K562 (cell line): Measurements from ENCODE around the gene SV2C. TPM values are rescaled to one million over a fixed set of nuclear protein-coding genes. Genes with fewer than 3 reads are reported as not detected.

Experiments used
- ATF7 ChIP-seq: fragments of 450-650 bp; IDR thresholded peaks from 2 replicates; pipeline ENCODE4 v1.7.1; 2014; ENCODE audit warnings: mild to moderate bottlenecking, moderate library complexity
- CC2D1A ChIP-seq: fragments of 450-650 bp; IDR thresholded peaks from 2 replicates; pipeline ENCODE4 v1.6.1; 2017; ENCODE audit warnings: mild to moderate bottlenecking
- CCNT2 ChIP-seq: IDR thresholded peaks from 2 replicates; pipeline ENCODE4 v1.6.1; 2011; ENCODE audit warnings: borderline replicate concordance, low read depth, mild to moderate bottlenecking, moderate library complexity, mixed read lengths, low read length; ENCODE audit not compliant: insufficient read length; ENCODE audit errors: extremely low read depth
- DNMT1 ChIP-seq: fragments of 450-650 bp; IDR thresholded peaks from 2 replicates; pipeline ENCODE4 v1.6.1; 2016; ENCODE audit warnings: antibody characterized with exemption, mild to moderate bottlenecking
- ERF ChIP-seq: fragments of 450-650 bp; formaldehyde crosslinking; IDR thresholded peaks from 2 replicates; pipeline ENCODE4 v1.4.0; 2020; ENCODE audit warnings: mild to moderate bottlenecking, mixed read lengths
- EZH2 ChIP-seq: IDR thresholded peaks from 2 replicates; pipeline ENCODE4 v1.6.1; 2012; ENCODE audit warnings: low read depth, mild to moderate bottlenecking, inconsistent platforms, low read length, borderline replicate concordance
- IFI16 ChIP-seq: fragments of 250-450 bp; sonication (Bioruptor Pico); IDR thresholded peaks from 2 replicates; pipeline ENCODE4 v2.1.2; 2022; ENCODE audit warnings: mild to moderate bottlenecking, inconsistent platforms
- KDM1A ChIP-seq, 2 experiments: fragments of 450-650 bp; IDR thresholded peaks; 2 replicates each; pipeline ENCODE4 v1.6.1; 2016; ENCODE audit warnings: mild to moderate bottlenecking in 2 of 2
- MAFF ChIP-seq: IDR thresholded peaks from 2 replicates; pipeline ENCODE4 v1.6.1; 2012; ENCODE audit warnings: low read length, improper control_type of control experiment
- MAFG ChIP-seq: fragments of 450-650 bp; conservative IDR thresholded peaks from 2 replicates; pipeline ENCODE4 v1.6.1; 2016; ENCODE audit warnings: missing genetic modification characterization, missing compliant biosample characterization
- MBD1 ChIP-seq: fragments of 250-450 bp; sonication (Bioruptor Pico); IDR thresholded peaks from 2 replicates; pipeline ENCODE4 v1.8.0; 2022; ENCODE audit warnings: inconsistent platforms
- SAFB ChIP-seq: fragments of 200-400 bp; formaldehyde crosslinking; IDR thresholded peaks from 2 replicates; pipeline ENCODE4 v1.6.1; 2017; ENCODE audit warnings: low read depth, low read length, borderline replicate concordance
- SRSF9 ChIP-seq: fragments of 200-400 bp; formaldehyde crosslinking; IDR thresholded peaks from 2 replicates; pipeline ENCODE4 v1.6.1; 2017; ENCODE audit warnings: low read depth, low read length, borderline replicate concordance
- ZBTB40 ChIP-seq, 2 experiments: fragments of 450-650 bp in 1 of 2; sonication (generic) in 1 of 2; formaldehyde crosslinking in 1 of 2; IDR thresholded peaks; 2 replicates each; pipeline versions ENCODE4 v1.7.1 to v1.9.0; 2016 to 2022; ENCODE audit warnings: inconsistent platforms in 1 of 2, mild to moderate bottlenecking in 1 of 2, missing genetic modification reagents in 1 of 2
- ZNF224 ChIP-seq: sonication (generic); formaldehyde crosslinking; IDR thresholded peaks from 2 replicates; pipeline ENCODE4 v1.8.0; 2022; ENCODE audit warnings: mild to moderate bottlenecking, missing genetic modification reagents
- ZNF239 ChIP-seq: fragments of 250-450 bp; sonication (Bioruptor Pico); IDR thresholded peaks from 2 replicates; pipeline ENCODE4 v1.4.0; 2020; ENCODE audit warnings: mild to moderate bottlenecking
- ZNF316 ChIP-seq: fragments of 450-650 bp; IDR thresholded peaks from 2 replicates; pipeline ENCODE4 v1.6.1; 2016
- ZNF583 ChIP-seq: fragments of 250-450 bp; sonication (Bioruptor Pico); IDR thresholded peaks from 2 replicates; pipeline ENCODE4 v1.4.0; 2020
- polyA plus RNA-seq, 8 experiments: library from polyadenylated mRNA; depleted of rRNA in 4 of 8; stranded (reverse) in 5 of 8; unstranded in 3 of 8; fragments of >200 nt; fragmentation: Nextera tagmentation in 2 of 8; fragmentation: Illumina TruSeq in 1 of 8; extraction: Ambion mirVana in 2 of 8; extraction: Trizol in 1 of 8; gene quantifications; 2 replicates each; pipeline versions ENCODE4 v1.2.1 to v1.2.3, GENCODE V29; 2011 to 2014; ENCODE audit warnings: inconsistent platforms in 1 of 8, missing spikeins in 1 of 8
- total RNA-seq, 7 experiments: library from RNA; depleted of rRNA in 6 of 7; stranded (reverse); fragments of >200 nt in 6 of 7; fragmentation: Illumina TruSeq in 2 of 7; extraction: Trizol in 2 of 7; gene quantifications; 2 replicates each; pipeline versions ENCODE4 v1.2.1 to v1.2.3, GENCODE V29; 2011 to 2021; ENCODE audit warnings: low replicate concordance in 1 of 7
- TF ChIP-seq, protein P1 (sequence below): fragments of 250-450 bp; sonication (Bioruptor Pico); IDR thresholded peaks from 2 replicates; pipeline ENCODE4 v1.4.0; 2020; ENCODE audit warnings: borderline replicate concordance

Gene SV2C
- total and polyA plus RNA-seq, 9 of the 15 experiments (the other 6 are each of a cell fraction or from before 2014, with no cell fraction given), result 0.05 TPM; not detected in 8

- TF ChIP-seq ZNF224 (no peak), MAFF (peak; percentile 46; the same call in 1 of the 2 replicates), IFI16 (CRISPR knock-in tag) (no peak), ZNF239 (CRISPR knock-in tag) (no peak), ZNF583 (CRISPR knock-in tag) (no peak), EZH2 (no peak), SRSF9 (no peak), CCNT2 (no peak), ZBTB40 (IDR thresholded peaks at IDR 0.05) (no peak), ZBTB40 (CRISPR knock-in tag; IDR thresholded peaks at IDR 0.05) (no peak), SAFB (no peak), MAFG (peak; percentile 54), ZNF316 (peak; percentile 60), ERF (CRISPR knock-in tag) (no peak), CC2D1A (no peak), MBD1 (CRISPR knock-in tag) (no peak), DNMT1 (no peak), KDM1A (IDR thresholded peaks at IDR 0.05) (no peak), ATF7 (no peak)
- TF ChIP-seq, protein P1, sequence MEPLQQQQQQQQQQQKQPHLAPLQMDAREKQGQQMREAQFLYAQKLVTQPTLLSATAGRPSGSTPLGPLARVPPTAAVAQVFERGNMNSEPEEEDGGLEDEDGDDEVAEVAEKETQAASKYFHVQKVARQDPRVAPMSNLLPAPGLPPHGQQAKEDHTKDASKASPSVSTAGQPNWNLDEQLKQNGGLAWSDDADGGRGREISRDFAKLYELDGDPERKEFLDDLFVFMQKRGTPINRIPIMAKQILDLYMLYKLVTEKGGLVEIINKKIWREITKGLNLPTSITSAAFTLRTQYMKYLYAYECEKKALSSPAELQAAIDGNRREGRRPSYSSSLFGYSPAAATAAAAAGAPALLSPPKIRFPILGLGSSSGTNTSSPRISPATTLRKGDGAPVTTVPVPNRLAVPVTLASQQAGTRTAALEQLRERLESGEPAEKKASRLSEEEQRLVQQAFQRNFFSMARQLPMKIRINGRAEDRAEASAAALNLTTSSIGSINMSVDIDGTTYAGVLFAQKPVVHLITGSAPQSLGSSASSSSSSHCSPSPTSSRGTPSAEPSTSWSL (CRISPR knock-in tag), result no peak
Observed at GRCh38 chr5:76190356-76190755, 107.2 kb downstream of the SV2C start (continued).
